RWPE1 (cell line): Measurements from ENCODE around the gene ANKMY1.

Experiments used
- CTCF ChIA-PET: fragments of 350-600 bp; sonication (Branson Sonifier 250); formaldehyde crosslinking; extraction: SDS; loops from one replicate; lab custom pipeline; 2021; lab: Yijun Ruan, JAX
- POLR2A ChIA-PET: fragments of 400-600 bp; formaldehyde crosslinking; extraction: SDS; loops from one replicate; lab custom pipeline; 2020; ENCODE audit warnings: antibody characterized with exemption; ENCODE audit not compliant: low non-redundant PET; lab: Yijun Ruan, JAX
- DNase-seq: peaks from one replicate; pipeline ENCODE4 v3.0.0; 2012; ENCODE audit warnings: low spot score
- H3K27ac ChIP-seq: fragments of 450-650 bp; 2 replicates; pipeline ENCODE4 v1.5.1; 2017
- CTCF ChIP-seq: fragments of 450-650 bp; conservative IDR thresholded peaks from 2 replicates; pipeline ENCODE4 v1.5.1; 2017; ENCODE audit warnings: low read depth, mild to moderate bottlenecking

Gene ANKMY1

GRCh38 chr2:240517342-240517741 is 40.4 kb downstream of the ANKMY1 start:
- no peak for DNase-seq
- CTCF ChIA-PET: no interaction called here
- H3K27ac ChIP-seq: no peak overlapping the region
- no peak for TF ChIP-seq CTCF
- POLR2A ChIA-PET: no interaction called here

- CTCF ChIA-PET: interaction anchor here (0.7 to 1.2 kb wide), 4 partner anchors 52 to 73 kb away, joined by 3 to 4 read pairs (median 4); no protein-coding TSS in a partner anchor
- no peak for DNase-seq
- POLR2A ChIA-PET: interaction anchor here (1.2 kb wide), 1 partner anchor 71 kb away, joined by 3 read pairs; no protein-coding TSS in a partner anchor
- TF ChIP-seq CTCF: no peak
- H3K27ac ChIP-seq: no peak overlapping the region
Observed at GRCh38 chr2:240514631-240515030, 43.2 kb downstream of the ANKMY1 start.

- H3K27ac ChIP-seq: no peak overlapping the region
- TF ChIP-seq CTCF: peak; percentile 77
- DNase-seq: peak; percentile 81
- CTCF ChIA-PET: interaction anchor here (0.6 to 1.2 kb wide), 9 partner anchors 35 to 443 kb away, joined by 3 to 7 read pairs (median 3); no protein-coding TSS in a partner anchor
- POLR2A ChIA-PET: interaction anchor here (1.2 kb wide), 1 partner anchor 72 kb away, joined by 3 read pairs; no protein-coding TSS in a partner anchor
Observed at GRCh38 chr2:240513549-240514287, 44.1 kb downstream of the ANKMY1 start.

GRCh38 chr2:240512666-240513535 is 44.9 kb downstream of the ANKMY1 start:
- ChIA-PET POLR2A (no interaction called here), CTCF (interaction anchor here (1.3 kb wide), 1 partner anchor 53 kb away, joined by 5 read pairs; no protein-coding TSS in a partner anchor)
- TF ChIP-seq CTCF: no peak
- no peak overlapping the region for H3K27ac ChIP-seq
- DNase-seq: no peak

- CTCF ChIA-PET: interaction anchor here (1.3 kb wide), 1 partner anchor 54 kb away, joined by 5 read pairs; no protein-coding TSS in a partner anchor
- POLR2A ChIA-PET: no interaction called here
- DNase-seq: no peak
Observed at GRCh38 chr2:240512109-240512485, 45.7 kb downstream of the ANKMY1 start.

More at GRCh38 chr2:240512109-240512485, 45.7 kb downstream of the ANKMY1 start:
- no peak overlapping the region for H3K27ac ChIP-seq
- no peak for TF ChIP-seq CTCF
